Astrocyte of the spinal cord (primary cell): Measurements from ENCODE around the gene FAM9A.
"Not testable (repeated sequence)": the region's sequence is repeated elsewhere in the genome, so short reads cannot be mapped to it uniquely, and the experiment has no call there.

ENCODE experiments used
- DNase-seq: peaks from one replicate; pipeline ENCODE4 v3.0.0; 2011; ENCODE audit warnings: low read depth, low spot score
- H3K4me3 ChIP-seq: 2 replicates; pipeline ENCODE4 v1.5.1; 2011; ENCODE audit warnings: low read depth, mild to moderate bottlenecking, low read length, moderate library complexity
- in situ Hi-C: cut with HindIII; loops from 2 replicates; pipeline ENCODE4 v1.10.0; 2017; ENCODE audit warnings: low sequenced_read_pairs
- TF ChIP-seq, protein P1 (sequence below): IDR thresholded peaks from 2 replicates; pipeline ENCODE4 v1.5.1; 2012; ENCODE audit warnings: low read depth, mild to moderate bottlenecking, low read length, inconsistent platforms

Gene FAM9A

DNA sequence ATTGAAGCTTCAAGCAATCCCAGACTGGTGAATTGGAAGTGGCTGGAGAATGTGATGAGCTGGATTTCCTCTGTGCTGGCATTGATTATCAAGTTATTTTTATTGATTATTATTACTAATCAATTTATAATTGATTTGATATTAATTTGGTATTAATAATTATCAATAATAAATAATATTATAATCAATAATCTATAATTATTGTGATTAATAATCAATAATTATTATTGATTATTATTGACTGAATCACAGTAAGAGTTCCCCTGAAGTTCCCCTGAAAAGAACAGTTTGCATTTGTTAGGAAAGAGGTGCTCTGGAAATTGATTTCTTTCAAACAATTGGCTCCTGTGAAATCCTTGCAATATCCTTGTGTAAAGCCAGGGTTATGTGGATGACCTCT, 7.5 kb upstream of the FAM9A start:
- no peak overlapping the region for H3K4me3 ChIP-seq
- TF ChIP-seq, protein P1, sequence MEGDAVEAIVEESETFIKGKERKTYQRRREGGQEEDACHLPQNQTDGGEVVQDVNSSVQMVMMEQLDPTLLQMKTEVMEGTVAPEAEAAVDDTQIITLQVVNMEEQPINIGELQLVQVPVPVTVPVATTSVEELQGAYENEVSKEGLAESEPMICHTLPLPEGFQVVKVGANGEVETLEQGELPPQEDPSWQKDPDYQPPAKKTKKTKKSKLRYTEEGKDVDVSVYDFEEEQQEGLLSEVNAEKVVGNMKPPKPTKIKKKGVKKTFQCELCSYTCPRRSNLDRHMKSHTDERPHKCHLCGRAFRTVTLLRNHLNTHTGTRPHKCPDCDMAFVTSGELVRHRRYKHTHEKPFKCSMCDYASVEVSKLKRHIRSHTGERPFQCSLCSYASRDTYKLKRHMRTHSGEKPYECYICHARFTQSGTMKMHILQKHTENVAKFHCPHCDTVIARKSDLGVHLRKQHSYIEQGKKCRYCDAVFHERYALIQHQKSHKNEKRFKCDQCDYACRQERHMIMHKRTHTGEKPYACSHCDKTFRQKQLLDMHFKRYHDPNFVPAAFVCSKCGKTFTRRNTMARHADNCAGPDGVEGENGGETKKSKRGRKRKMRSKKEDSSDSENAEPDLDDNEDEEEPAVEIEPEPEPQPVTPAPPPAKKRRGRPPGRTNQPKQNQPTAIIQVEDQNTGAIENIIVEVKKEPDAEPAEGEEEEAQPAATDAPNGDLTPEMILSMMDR: no peak
- in situ Hi-C loops: no loop called here
- no peak for DNase-seq

- no peak for DNase-seq
- in situ Hi-C loops: no loop called here
- TF ChIP-seq, protein P1: no peak
- no peak overlapping the region for H3K4me3 ChIP-seq
These were observed 4.8 kb upstream of the FAM9A start for GRCh38 chrX:8805974-8806373.

DNA sequence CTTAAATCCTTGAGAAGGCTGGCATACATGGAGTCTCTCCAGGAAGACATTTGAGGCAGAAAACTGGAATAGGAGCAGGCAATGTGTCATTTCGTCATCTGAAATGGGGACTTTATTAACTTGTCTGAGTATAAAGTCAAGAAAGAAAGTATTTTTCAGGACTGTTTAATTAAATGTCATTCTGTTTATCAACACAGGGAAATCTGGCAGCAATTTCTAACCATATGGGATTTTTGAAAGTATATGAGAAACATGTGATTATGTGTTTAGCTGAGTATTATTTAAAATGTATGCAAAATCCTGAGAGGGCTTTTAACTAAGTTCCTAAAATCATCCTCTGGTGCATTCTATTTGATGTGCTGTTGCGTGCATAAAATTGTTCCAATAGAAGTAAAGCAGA, 3.9 kb upstream of the FAM9A start:
- no peak for DNase-seq
- in situ Hi-C loops: no loop called here
- no peak overlapping the region for H3K4me3 ChIP-seq
- TF ChIP-seq, protein P1: no peak

DNA sequence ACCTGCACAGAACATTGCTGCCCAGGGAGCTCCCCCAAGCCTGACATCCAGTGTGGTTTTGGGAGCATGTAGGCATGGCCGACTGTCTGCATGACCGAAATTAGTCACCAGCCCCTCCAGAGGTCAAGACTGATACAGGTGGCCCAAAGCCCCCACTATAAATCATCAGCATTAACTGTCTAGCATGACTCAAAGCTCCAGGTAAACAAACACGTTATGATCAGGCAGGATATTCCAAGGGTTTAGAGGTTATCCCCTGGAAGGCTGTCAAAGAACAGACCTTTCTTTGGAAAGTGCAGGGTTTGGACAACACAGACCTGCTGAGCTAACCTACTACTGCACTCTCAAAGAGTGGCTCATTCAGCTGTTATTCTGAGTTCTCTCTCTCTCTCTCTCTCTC, 2.1 kb upstream of the FAM9A start:
- in situ Hi-C loops: no loop called here
- no peak for DNase-seq
- no peak overlapping the region for H3K4me3 ChIP-seq
- TF ChIP-seq, protein P1: no peak

- H3K4me3 ChIP-seq, in situ Hi-C loops, DNase-seq: not testable (repeated sequence)
These were observed 832 bp downstream of the FAM9A start for GRCh38 chrX:8800351-8800750.

DNA sequence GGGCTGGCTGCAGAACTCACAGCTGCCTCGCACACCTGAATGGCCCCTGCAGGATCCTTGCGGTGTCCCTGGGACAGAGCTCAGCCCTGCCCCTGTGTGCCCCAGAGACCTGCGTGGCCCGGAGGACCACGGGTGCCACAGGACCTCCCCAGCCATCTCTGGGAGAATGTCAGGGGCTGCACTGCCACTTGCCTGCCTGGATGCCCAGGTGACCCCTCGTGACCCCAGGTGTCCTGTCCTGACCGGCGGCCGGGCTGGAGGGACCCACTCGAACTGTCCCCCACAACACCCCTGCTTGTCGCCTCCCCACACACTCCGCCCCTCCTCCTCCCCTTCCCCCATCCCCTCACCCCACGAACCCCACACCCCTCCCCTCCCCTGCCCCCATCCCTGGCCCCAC, 1.9 kb downstream of the FAM9A start:
- H3K4me3 ChIP-seq, DNase-seq, in situ Hi-C loops: not testable (repeated sequence)

DNA sequence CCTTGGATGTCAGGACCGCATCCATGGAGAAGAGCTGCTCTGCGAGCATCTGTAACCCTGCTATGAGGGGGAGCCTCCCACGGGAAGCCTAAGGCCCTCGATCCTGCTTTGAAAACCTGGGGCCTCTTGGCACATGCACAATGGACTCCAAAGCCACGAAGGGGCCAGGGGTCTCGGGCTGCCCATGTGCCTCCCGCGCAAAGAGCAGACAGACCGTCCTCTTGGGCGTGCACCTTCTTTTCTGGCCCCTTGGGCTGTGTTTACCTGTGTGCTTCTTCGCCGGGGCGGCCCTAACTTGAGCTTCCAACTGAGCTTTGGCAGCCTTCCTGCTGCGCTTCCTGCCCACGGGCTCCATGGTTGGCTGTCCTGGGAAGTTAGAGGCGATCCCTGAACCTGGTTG, 2.5 kb downstream of the FAM9A start:
- in situ Hi-C loops, H3K4me3 ChIP-seq, DNase-seq: not testable (repeated sequence)

DNA sequence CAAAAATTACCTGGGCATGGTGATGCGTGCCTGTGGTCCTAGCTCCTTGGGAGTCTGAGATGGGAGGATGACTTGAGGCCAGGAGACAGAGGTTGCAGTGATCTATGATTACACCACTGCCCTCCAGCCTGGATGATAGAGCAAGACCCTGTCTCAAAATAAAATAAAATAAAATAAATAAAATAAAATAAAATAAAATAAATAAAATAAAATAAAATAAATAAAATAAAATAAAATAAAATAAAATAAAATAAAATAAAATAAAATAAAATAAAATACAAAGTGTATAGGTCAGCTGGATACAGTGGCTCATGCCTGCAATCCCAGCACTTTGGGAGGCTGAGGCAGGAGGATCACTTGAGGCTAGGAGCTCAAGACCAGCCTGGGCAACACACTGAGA, 14.1 kb downstream of the FAM9A start:
- in situ Hi-C loops: not testable (repeated sequence)

GRCh38 chrX:8784162-8784561, 17.0 kb downstream of the FAM9A start:
- H3K4me3 ChIP-seq: no peak overlapping the region
- in situ Hi-C loops: no loop called here
- DNase-seq: no peak
- TF ChIP-seq, protein P1: no peak

More for the DNA sequence above, 14.1 kb downstream of the FAM9A start:
- not testable (repeated sequence) for DNase-seq, H3K4me3 ChIP-seq
